ENCODE results near the gene CTXND2.

DNA sequence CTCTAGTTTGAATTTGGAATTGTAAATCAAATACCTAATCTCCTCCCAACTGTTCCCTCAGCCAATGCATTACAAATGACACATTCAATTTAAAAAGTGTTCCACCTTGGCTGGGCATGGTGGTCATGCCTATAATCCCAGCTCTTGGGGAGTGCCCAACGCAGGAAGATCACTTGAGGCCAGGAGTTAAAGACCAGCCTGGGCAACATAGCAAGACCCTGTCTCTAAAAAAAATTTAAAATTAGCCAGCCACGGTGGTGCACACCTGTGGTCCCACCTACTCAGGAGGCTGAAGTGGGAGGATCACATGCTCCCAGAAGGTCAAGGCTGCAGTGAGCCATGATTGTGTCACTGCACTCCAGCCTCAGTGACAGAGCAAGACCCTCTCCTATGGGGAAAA is 14.4 kb upstream of the CTXND2 start:
- TF ChIP-seq CTCF (IDR thresholded peaks at IDR 0.05 in 2 of 3, conservative IDR thresholded peaks at IDR 0.05 in 1 of 3; ENCODE audit: insufficient read depth in 2 of 3, low read depth in 1 of 3, low read length in 3 of 3) (no peak), CEBPB (tag; IDR thresholded peaks at IDR 0.05) (no peak), RNF2 (IDR thresholded peaks at IDR 0.05) (no peak), CEBPZ (IDR thresholded peaks at IDR 0.05; ENCODE audit: borderline replicate concordance, low read depth, low read length) (no peak), SAP30 (IDR thresholded peaks at IDR 0.05; ENCODE audit: borderline replicate concordance, insufficient read depth, low read depth, low read length, poor library complexity, severe bottlenecking) (no peak), JUN (IDR thresholded peaks at IDR 0.05; ENCODE audit: borderline replicate concordance, low read depth, low read length) (no peak), JUN (CRISPR knock-in tag; IDR thresholded peaks at IDR 0.05; ENCODE audit: borderline replicate concordance) (no peak), FUS (optimal IDR thresholded peaks at IDR 0.05; ENCODE audit: low read depth, low read length) (no peak), SMC3 (conservative IDR thresholded peaks at IDR 0.05; ENCODE audit: insufficient read depth, low read depth, low read length) (no peak), YY1 (IDR thresholded peaks at IDR 0.05; ENCODE audit: borderline replicate concordance in 1 of 3, control insufficient read depth in 1 of 3, extremely low read depth in 1 of 3, insufficient read depth in 3 of 3, insufficient read length in 1 of 3, insufficient replicate concordance in 2 of 3, low read depth in 1 of 3, low read length in 2 of 3) (no peak)
